Thyroid gland (tissue), 4 donors: ENCODE measurements around the gene CACTIN. TPM values are rescaled to one million over a fixed set of nuclear protein-coding genes. Genes with fewer than 3 reads are reported as not detected.

Experiments used
- DNase-seq, 2 donors: peaks; one replicate each; pipeline ENCODE4 v3.0.0-alpha.2; 2019
- H3K27ac ChIP-seq, 3 donors: fragments of 200-600 bp; sonication (generic); 1 replicate in 2 of 3; 2 replicates in 1 of 3; pipeline ENCODE4 v1.5.1; 2016 to 2019; ENCODE audit warnings: mild to moderate bottlenecking in 1 of 3, moderate library complexity in 1 of 3
- H3K27me3 ChIP-seq: fragments of 200-600 bp; sonication (generic); one replicate; pipeline ENCODE4 v1.5.1; 2019
- H3K36me3 ChIP-seq, 2 donors: fragments of 200-600 bp; sonication (generic); one replicate each; pipeline ENCODE4 v1.5.1; 2016 to 2019
- H3K4me1 ChIP-seq, 2 donors: fragments of 200-600 bp; sonication (generic); one replicate each; pipeline ENCODE4 v1.5.1; 2017 to 2019
- H3K4me3 ChIP-seq, 3 donors: fragments of 200-600 bp; sonication (generic); replicated peaks in 1 of 3; 1 replicate in 2 of 3; 2 replicates in 1 of 3; pipeline ENCODE4 v1.5.1; 2016; ENCODE audit warnings: mild to moderate bottlenecking in 1 of 3
- H3K9me3 ChIP-seq: fragments of 200-600 bp; sonication (generic); one replicate; pipeline ENCODE4 v1.5.1; 2017
- POLR2A ChIP-seq, 2 donors: fragments of 450-650 bp; IDR thresholded peaks; one replicate each; pipeline ENCODE4 v1.6.1; 2017; ENCODE audit warnings: antibody characterized with exemption in 2 of 2, mild to moderate bottlenecking in 2 of 2, moderate library complexity in 1 of 2
- WGBS, 2 donors: methylation state at CpG; one replicate each; pipeline ENCODE4 v1.1.5; 2017; 5-methylcytosine and 5-hydroxymethylcytosine counted together
- intact Hi-C: fragments of 100-400 bp; cut with DNase I; formaldehyde crosslinking; loops from one replicate; pipeline ENCODE4 v1.15.1; 2023
- small RNA-seq: library from RNA; depleted of rRNA; stranded (forward); fragments of <200 nt; gene quantifications from one replicate; pipeline ENCODE3, GENCODE V24; 2016
- total RNA-seq, 4 donors: library from RNA; depleted of rRNA; stranded (reverse); fragments of >200 nt; gene quantifications; one replicate each; pipeline ENCODE4 v1.2.3, GENCODE V29; 2016
- TF ChIP-seq, protein P1 (sequence below), 6 experiments: fragments of 200-600 bp in 3 of 6; fragments of 450-650 bp in 3 of 6; sonication (generic) in 3 of 6; IDR thresholded peaks; one replicate each; pipeline ENCODE4 v1.5.1; 2016 to 2019; ENCODE audit warnings: antibody characterized with exemption in 6 of 6, mild to moderate bottlenecking in 2 of 6, inconsistent platforms in 1 of 6, moderate library complexity in 1 of 6

Gene CACTIN
- total RNA-seq, 4 donors from 2014 or later: 18.8 to 30.6 (median 24.5) TPM

DNA sequence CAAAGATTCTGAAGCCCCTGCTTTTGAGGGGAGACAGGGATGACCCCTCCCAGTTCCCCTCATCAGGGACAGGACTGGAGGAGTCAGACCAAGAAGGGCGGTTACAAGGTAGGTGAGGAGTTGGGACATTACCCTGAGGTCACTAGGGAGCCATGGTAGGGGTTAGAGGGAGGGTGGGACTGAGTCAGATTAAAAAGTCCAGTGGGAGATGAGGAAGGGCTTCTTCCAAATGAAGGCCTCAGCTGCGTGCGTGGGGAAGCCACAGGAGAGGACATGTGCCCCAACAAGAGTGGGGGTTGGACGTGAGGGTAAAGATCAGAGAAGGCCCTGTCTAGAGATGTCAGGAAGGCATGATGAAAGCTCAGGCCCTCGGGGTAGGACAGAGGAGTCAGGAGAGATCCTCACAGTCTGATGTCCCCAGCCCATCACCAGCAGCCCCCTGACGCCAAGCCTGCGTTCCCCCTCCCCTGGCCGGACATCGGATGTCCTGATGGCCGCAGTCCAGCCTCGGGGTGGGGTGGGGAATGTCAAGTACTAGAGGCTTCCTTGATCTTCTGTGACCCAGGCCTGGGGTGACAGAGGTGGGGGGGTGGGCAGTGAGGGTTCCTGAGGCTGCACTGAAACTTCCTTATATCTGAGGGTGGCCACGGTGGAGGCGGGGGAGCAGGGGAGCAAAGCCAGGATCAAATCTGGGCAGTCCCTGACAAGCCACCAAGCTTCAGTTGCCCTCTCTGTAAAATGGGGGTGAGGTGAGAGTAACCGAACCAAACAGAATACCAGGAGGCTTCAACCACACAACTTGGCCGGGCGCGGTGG is 62.7 kb downstream of the CACTIN start:
- intact Hi-C loops: no loop called here
- H3K27me3 ChIP-seq: no peaks in the 10 kb centered on the region
- TF ChIP-seq, protein P1, sequence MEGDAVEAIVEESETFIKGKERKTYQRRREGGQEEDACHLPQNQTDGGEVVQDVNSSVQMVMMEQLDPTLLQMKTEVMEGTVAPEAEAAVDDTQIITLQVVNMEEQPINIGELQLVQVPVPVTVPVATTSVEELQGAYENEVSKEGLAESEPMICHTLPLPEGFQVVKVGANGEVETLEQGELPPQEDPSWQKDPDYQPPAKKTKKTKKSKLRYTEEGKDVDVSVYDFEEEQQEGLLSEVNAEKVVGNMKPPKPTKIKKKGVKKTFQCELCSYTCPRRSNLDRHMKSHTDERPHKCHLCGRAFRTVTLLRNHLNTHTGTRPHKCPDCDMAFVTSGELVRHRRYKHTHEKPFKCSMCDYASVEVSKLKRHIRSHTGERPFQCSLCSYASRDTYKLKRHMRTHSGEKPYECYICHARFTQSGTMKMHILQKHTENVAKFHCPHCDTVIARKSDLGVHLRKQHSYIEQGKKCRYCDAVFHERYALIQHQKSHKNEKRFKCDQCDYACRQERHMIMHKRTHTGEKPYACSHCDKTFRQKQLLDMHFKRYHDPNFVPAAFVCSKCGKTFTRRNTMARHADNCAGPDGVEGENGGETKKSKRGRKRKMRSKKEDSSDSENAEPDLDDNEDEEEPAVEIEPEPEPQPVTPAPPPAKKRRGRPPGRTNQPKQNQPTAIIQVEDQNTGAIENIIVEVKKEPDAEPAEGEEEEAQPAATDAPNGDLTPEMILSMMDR (IDR thresholded peaks at IDR 0.05): no peak
- no peak for TF ChIP-seq POLR2A (IDR thresholded peaks at IDR 0.05)
- H3K4me1 ChIP-seq: no peaks in the 10 kb centered on the region
- no peaks in the 10 kb centered on the region for H3K36me3 ChIP-seq
- no peaks in the 10 kb centered on the region for H3K9me3 ChIP-seq
- H3K4me3 ChIP-seq: no peak overlapping the region
- 72 to 76% methylated on average over 11 to 17 of the region's 17 CpGs for WGBS, 2 donors
- no peak for DNase-seq
- H3K27ac ChIP-seq: no peak overlapping the region

Small RNAs within 50 kb of the gene (small RNA-seq; reads per million reads assigned to genes)
- gene AC005786.1: not detected

Other genes with a start within 250 kb of the CACTIN start
- not detected for gene SMIM24, start 146.3 kb downstream of the CACTIN start, total RNA-seq
- not detected for gene SMIM44, start 143.3 kb downstream of the CACTIN start, total RNA-seq
- gene DOHH, start 126.1 kb downstream of the CACTIN start, total RNA-seq: 10 to 100 TPM in 3 of 4 donors, 1 to 10 TPM in 1; 9.0 to 18.9 (median 13.6) TPM
- gene FZR1, start 120.5 kb downstream of the CACTIN start, total RNA-seq: 10 to 100 TPM; 28.6 to 56.0 (median 36.1) TPM
- 1 to 10 TPM in 3 of 4 donors, not detected in 1; 1.2 to 3.3 (median 1.9) TPM for gene TEKTIP1, start 87.6 kb downstream of the CACTIN start, total RNA-seq
- 10 to 100 TPM; 36.4 to 90.9 (median 66.7) TPM for gene MFSD12, start 69.2 kb downstream of the CACTIN start, total RNA-seq
- 100 to 1,000 TPM in 2 of 4 donors, 10 to 100 TPM in 2; 93.3 to 160 (median 105) TPM for gene HMG20B, start 53.8 kb downstream of the CACTIN start, total RNA-seq
- 1 to 10 TPM in 2 of 4 donors, under 1 TPM in 2; 0.78 to 2.2 (median 0.97) TPM for gene GIPC3, start 41.3 kb downstream of the CACTIN start, total RNA-seq
- gene TBXA2R, start 19.9 kb downstream of the CACTIN start, total RNA-seq: 1 to 10 TPM in 3 of 4 donors, under 1 TPM in 1; 0.40 to 2.1 (median 1.3) TPM
- gene PIP5K1C, start 73.7 kb upstream of the CACTIN start, total RNA-seq: 10 to 100 TPM; 23.2 to 42.4 (median 35.0) TPM
- gene TJP3, start 81.6 kb upstream of the CACTIN start, total RNA-seq: 10 to 100 TPM; 29.7 to 43.7 (median 39.8) TPM
- 10 to 100 TPM; 33.6 to 42.9 (median 38.1) TPM for gene APBA3, start 134.9 kb upstream of the CACTIN start, total RNA-seq
- 100 to 1,000 TPM in 2 of 4 donors, 10 to 100 TPM in 2; 84.0 to 131 (median 102) TPM for gene MRPL54, start 135.9 kb upstream of the CACTIN start, total RNA-seq
- gene RAX2, start 145.4 kb upstream of the CACTIN start, total RNA-seq: not detected
- gene MATK, start 159.6 kb upstream of the CACTIN start, total RNA-seq: 10 to 100 TPM in 1 of 4 donors, 1 to 10 TPM in 2, under 1 TPM in 1; 0.93 to 14.7 (median 2.7) TPM
- not detected for gene ZFR2, start 242.2 kb upstream of the CACTIN start, total RNA-seq